ENCODE results near the gene EIF4EBP2. TPM values are rescaled to one million over a fixed set of nuclear protein-coding genes. Genes with fewer than 3 reads are reported as not detected.

The EIF4EBP2 gene
- total RNA-seq, 1 experiment from 2014 or later, result 91.9 TPM

GRCh38 chr10:70418713-70419112, 14.8 kb downstream of the EIF4EBP2 start:
- no peak for DNase-seq (ENCODE audit: low spot score)
- Histone ChIP-seq H3K9me3 (ENCODE audit: low read depth, low read length, poor library complexity, severe bottlenecking) (no peaks in the 10 kb centered on the region), H3K36me3 (ENCODE audit: insufficient read depth, low read length, poor library complexity, severe bottlenecking) (peaks cover 37% of the 10 kb centered on the region), H3K4me3 (ENCODE audit: low read depth, low read length, poor library complexity, severe bottlenecking) (no peak overlapping the region), H3K4me1 (ENCODE audit: insufficient read depth, low read length, poor library complexity, severe bottlenecking) (no peaks in the 10 kb centered on the region), H3K27ac (ENCODE audit: low read depth, low read length, poor library complexity, severe bottlenecking) (no peak overlapping the region), H3K27me3 (replicated peaks; ENCODE audit: insufficient read depth, low read depth, low read length, poor library complexity) (no peaks in the 10 kb centered on the region)
- intact Hi-C loops (cut with micrococcal nuclease; ENCODE audit: unreplicated experiment), result no loop called here
- no TSS peak for BruUV-seq (replicated peaks)
- no peak for TF ChIP-seq CTCF (conservative IDR thresholded peaks at IDR 0.05; ENCODE audit: low read depth, low read length)
- TF ChIP-seq EZH2 (IDR thresholded peaks at IDR 0.05; ENCODE audit: borderline replicate concordance, low read depth, low read length, poor library complexity, severe bottlenecking), result no peak
- ChIA-PET POLR2A (ENCODE audit: low non-redundant PET) (no interaction called here), CTCF (no interaction called here)

GRCh38 chr10:70424320-70424719, 20.4 kb downstream of the EIF4EBP2 start:
- intact Hi-C loops (cut with micrococcal nuclease; ENCODE audit: unreplicated experiment), result no loop called here
- Histone ChIP-seq H3K4me1 (ENCODE audit: insufficient read depth, low read length, poor library complexity, severe bottlenecking) (no peaks in the 10 kb centered on the region), H3K9me3 (ENCODE audit: low read depth, low read length, poor library complexity, severe bottlenecking) (no peaks in the 10 kb centered on the region), H3K27me3 (replicated peaks; ENCODE audit: insufficient read depth, low read depth, low read length, poor library complexity) (no peaks in the 10 kb centered on the region), H3K36me3 (ENCODE audit: insufficient read depth, low read length, poor library complexity, severe bottlenecking) (peaks cover 90% of the 10 kb centered on the region), H3K27ac (ENCODE audit: low read depth, low read length, poor library complexity, severe bottlenecking) (no peak overlapping the region), H3K4me3 (ENCODE audit: low read depth, low read length, poor library complexity, severe bottlenecking) (no peak overlapping the region)
- CTCF ChIA-PET, result no interaction called here
- no TSS peak for BruUV-seq (replicated peaks)
- DNase-seq (ENCODE audit: low spot score), result no peak
- TF ChIP-seq EZH2 (IDR thresholded peaks at IDR 0.05; ENCODE audit: borderline replicate concordance, low read depth, low read length, poor library complexity, severe bottlenecking) (no peak), CTCF (conservative IDR thresholded peaks at IDR 0.05; ENCODE audit: low read depth, low read length) (no peak)
- POLR2A ChIA-PET (ENCODE audit: low non-redundant PET), result no interaction called here

GRCh38 chr10:70425096-70425495, 21.2 kb downstream of the EIF4EBP2 start:
- BruUV-seq (replicated peaks), result no TSS peak
- no peak overlapping the region for H3K4me3 ChIP-seq (ENCODE audit: low read depth, low read length, poor library complexity, severe bottlenecking)
- ChIA-PET CTCF (no interaction called here), POLR2A (ENCODE audit: low non-redundant PET) (no interaction called here)
- no peak overlapping the region for H3K27ac ChIP-seq (ENCODE audit: low read depth, low read length, poor library complexity, severe bottlenecking)
- no peaks in the 10 kb centered on the region for H3K27me3 ChIP-seq (replicated peaks; ENCODE audit: insufficient read depth, low read depth, low read length, poor library complexity)
- H3K36me3 ChIP-seq (ENCODE audit: insufficient read depth, low read length, poor library complexity, severe bottlenecking), result peaks cover 88% of the 10 kb centered on the region
- TF ChIP-seq EZH2 (IDR thresholded peaks at IDR 0.05; ENCODE audit: borderline replicate concordance, low read depth, low read length, poor library complexity, severe bottlenecking), result no peak
- TF ChIP-seq CTCF (conservative IDR thresholded peaks at IDR 0.05; ENCODE audit: low read depth, low read length), result no peak
- no peak for DNase-seq (ENCODE audit: low spot score)
- H3K9me3 ChIP-seq (ENCODE audit: low read depth, low read length, poor library complexity, severe bottlenecking), result no peaks in the 10 kb centered on the region
- no peaks in the 10 kb centered on the region for H3K4me1 ChIP-seq (ENCODE audit: insufficient read depth, low read length, poor library complexity, severe bottlenecking)
- intact Hi-C loops (cut with micrococcal nuclease; ENCODE audit: unreplicated experiment), result no loop called here

Measured in A673 (cell line).